ENCODE measurements around the gene TICRR. TPM values are rescaled to one million over a fixed set of nuclear protein-coding genes. Genes with fewer than 3 reads are reported as not detected.

Gene TICRR
- total and polyA plus RNA-seq, 4 donors = under 0.01 to 7.3 (median 0.15) TPM

- Histone ChIP-seq H3K36me3 (ENCODE audit: control insufficient read depth in 4 of 4, insufficient read depth in 3 of 4, low read depth in 1 of 4, low read length in 3 of 4) (no peaks in the 10 kb centered on the region), H3K27ac (ENCODE audit: low read depth in 1 of 2, low read length in 2 of 2) (no peak overlapping the region), H3K9ac (ENCODE audit: low read depth in 1 of 2, low read length in 2 of 2) (no peak overlapping the region), H3K4me3 (ENCODE audit: low read depth in 1 of 3, low read length in 3 of 3) (no peak overlapping the region), H3K4me1 (ENCODE audit: control insufficient read depth in 4 of 4, insufficient read depth in 4 of 4, low read length in 3 of 4) (peaks cover 0 to 10% (median 7%) of the 10 kb centered on the region in 4 donors), H3K9me3 (ENCODE audit: control insufficient read depth in 4 of 4, low read length in 3 of 4) (no peaks in the 10 kb centered on the region), H3K27me3 (ENCODE audit: control insufficient read depth in 4 of 4, insufficient read depth in 4 of 4, low read length in 3 of 4) (no peaks in the 10 kb centered on the region)
- no peak for DNase-seq (ENCODE audit: low spot score)
- WGBS = 85% methylated on average over 7 of the region's 7 CpGs
- TF ChIP-seq RXRA (IDR thresholded peaks at IDR 0.05) (no peak), CTCF (IDR thresholded peaks at IDR 0.05; ENCODE audit: low read depth, low read length, missing input control) (no peak), FOXA1 (IDR thresholded peaks at IDR 0.05) (no peak), HNF4G (IDR thresholded peaks at IDR 0.05) (no peak), FOXA2 (IDR thresholded peaks at IDR 0.05) (no peak), RAD21 (IDR thresholded peaks at IDR 0.05) (no peak), TAF1 (conservative IDR thresholded peaks at IDR 0.05) (no peak), ATF3 (IDR thresholded peaks at IDR 0.05) (no peak), EGR1 (IDR thresholded peaks at IDR 0.05; ENCODE audit: low read depth in 2 of 2) (no peak), GABPA (IDR thresholded peaks at IDR 0.05 in 1 of 2, conservative IDR thresholded peaks at IDR 0.05 in 1 of 2) (no peak), JUND (IDR thresholded peaks at IDR 0.05) (no peak), NR2F2 (IDR thresholded peaks at IDR 0.05) (no peak), MAX (IDR thresholded peaks at IDR 0.05) (no peak), YY1 (IDR thresholded peaks at IDR 0.05) (no peak), REST (IDR thresholded peaks at IDR 0.05) (no peak), ZBTB33 (IDR thresholded peaks at IDR 0.05) (no peak)
These were observed 81.0 kb downstream of the TICRR start for GRCh38 chr15:89656116-89656815.

All from liver (tissue), 9 donors.